ENCODE data around the gene SCO2. TPM values are rescaled to one million over a fixed set of nuclear protein-coding genes. Genes with fewer than 3 reads are reported as not detected.

Gene SCO2
- total and polyA plus RNA-seq, 2 of the 4 experiments (the other 2 are of a cell fraction) = 1.3 to 1.9 TPM

Other genes starting within 250 kb of the SCO2 start
- gene PLXNB2, start 218.0 kb downstream of the SCO2 start, total RNA-seq (2012; rRNA removed) = 73.1 and 84.7 TPM in 2 replicates
- gene PLXNB2, start 218.0 kb downstream of the SCO2 start, polyA plus RNA-seq (2012; rRNA removed) = 202 and 220 TPM in 2 replicates
- gene DENND6B, start 198.6 kb downstream of the SCO2 start, total RNA-seq (2012; rRNA removed) = 0.36 and 0.56 TPM in 2 replicates
- 4.9 and 5.3 TPM in 2 replicates for gene DENND6B, start 198.6 kb downstream of the SCO2 start, polyA plus RNA-seq (2012; rRNA removed)
- 49.4 and 51.6 TPM in 2 replicates for gene PPP6R2, start 182.3 kb downstream of the SCO2 start, total RNA-seq (2012; rRNA removed)
- gene PPP6R2, start 182.3 kb downstream of the SCO2 start, polyA plus RNA-seq (2012; rRNA removed) = 46.9 and 49.2 TPM in 2 replicates
- gene SBF1, start 50.6 kb downstream of the SCO2 start, total RNA-seq (2012; rRNA removed) = 21.5 and 22.8 TPM in 2 replicates
- gene SBF1, start 50.6 kb downstream of the SCO2 start, polyA plus RNA-seq (2012; rRNA removed) = 33.2 and 41.0 TPM in 2 replicates
- 0.18 and 0.28 TPM in 2 replicates for gene ADM2, start 44.1 kb downstream of the SCO2 start, total RNA-seq (2012; rRNA removed)
- gene ADM2, start 44.1 kb downstream of the SCO2 start, polyA plus RNA-seq (2012; rRNA removed) = 1.9 and 2.3 TPM in 2 replicates
- gene MIOX, start 38.7 kb downstream of the SCO2 start, total RNA-seq (2012; rRNA removed) = not detected in 2 replicates
- not detected in 2 replicates for gene MIOX, start 38.7 kb downstream of the SCO2 start, polyA plus RNA-seq (2012; rRNA removed)
- gene LMF2, start 17.9 kb downstream of the SCO2 start, total RNA-seq (2012; rRNA removed) = 15.6 and 16.8 TPM in 2 replicates
- 82.6 and 103 TPM in 2 replicates for gene LMF2, start 17.9 kb downstream of the SCO2 start, polyA plus RNA-seq (2012; rRNA removed)
- gene NCAPH2, start 17.4 kb downstream of the SCO2 start, total RNA-seq (2012; rRNA removed) = 36.4 and 38.5 TPM in 2 replicates
- 30.2 and 30.8 TPM in 2 replicates for gene NCAPH2, start 17.4 kb downstream of the SCO2 start, polyA plus RNA-seq (2012; rRNA removed)
- 0.18 and 0.28 TPM in 2 replicates for gene TYMP, start 4.4 kb upstream of the SCO2 start, total RNA-seq (2012; rRNA removed)
- 0.74 and 1.5 TPM in 2 replicates for gene TYMP, start 4.4 kb upstream of the SCO2 start, polyA plus RNA-seq (2012; rRNA removed)
- gene KLHDC7B, start 20.3 kb upstream of the SCO2 start, total RNA-seq (2012; rRNA removed) = not detected in 2 replicates
- gene KLHDC7B, start 20.3 kb upstream of the SCO2 start, polyA plus RNA-seq (2012; rRNA removed) = 0.03 and 0.05 TPM in 2 replicates
- gene SYCE3, start 37.3 kb upstream of the SCO2 start, total RNA-seq (2012; rRNA removed) = not detected in 2 replicates
- gene SYCE3, start 37.3 kb upstream of the SCO2 start, polyA plus RNA-seq (2012; rRNA removed) = not detected in 2 replicates
- 0.36 and 0.56 TPM in 2 replicates for gene CPT1B, start 52.8 kb upstream of the SCO2 start, total RNA-seq (2012; rRNA removed)
- 1.8 and 2.1 TPM in 2 replicates for gene CPT1B, start 52.8 kb upstream of the SCO2 start, polyA plus RNA-seq (2012; rRNA removed)
- gene CHKB, start 57.3 kb upstream of the SCO2 start, total RNA-seq (2012; rRNA removed) = 7.2 and 8.1 TPM in 2 replicates
- 35.3 and 36.9 TPM in 2 replicates for gene CHKB, start 57.3 kb upstream of the SCO2 start, polyA plus RNA-seq (2012; rRNA removed)
- gene MAPK8IP2, start 75.2 kb upstream of the SCO2 start, total RNA-seq (2012; rRNA removed) = under 0.01 TPM in 2 replicates
- gene MAPK8IP2, start 75.2 kb upstream of the SCO2 start, polyA plus RNA-seq (2012; rRNA removed) = 0.14 and 0.22 TPM in 2 replicates
- 3.1 and 3.4 TPM in 2 replicates for gene ARSA, start 102.6 kb upstream of the SCO2 start, total RNA-seq (2012; rRNA removed)
- 24.2 and 30.0 TPM in 2 replicates for gene ARSA, start 102.6 kb upstream of the SCO2 start, polyA plus RNA-seq (2012; rRNA removed)
- 0.18 and 0.28 TPM in 2 replicates for gene SHANK3, start 147.2 kb upstream of the SCO2 start, total RNA-seq (2012; rRNA removed)
- 1.5 and 2.2 TPM in 2 replicates for gene SHANK3, start 147.2 kb upstream of the SCO2 start, polyA plus RNA-seq (2012; rRNA removed)
- gene ACR, start 212.6 kb upstream of the SCO2 start, total RNA-seq (2012; rRNA removed) = not detected in 2 replicates
- gene ACR, start 212.6 kb upstream of the SCO2 start, polyA plus RNA-seq (2012; rRNA removed) = not detected in 2 replicates